Upper lobe of left lung (tissue), 6 donors: Measurements from ENCODE around the gene ATP2C1. TPM values are rescaled to one million over a fixed set of nuclear protein-coding genes. Genes with fewer than 3 reads are reported as not detected.

ENCODE experiments used
- ATAC-seq, 2 donors: fragments of 200-7000 bp; cut with Tn5 transposase; one replicate each; pipeline ENCODE4 v1.9.1; 2022; ENCODE audit warnings: mild to moderate bottlenecking in 2 of 2, moderate library complexity in 2 of 2; ENCODE audit not compliant: low FRiP score in 2 of 2
- DNase-seq, 2 donors: peaks; one replicate each; pipeline ENCODE4 v3.0.0-alpha.2; 2019 to 2020
- H3K27ac ChIP-seq, 4 donors: fragments of 200-600 bp; sonication (generic); one replicate each; pipeline ENCODE4 v1.5.1; 2016 to 2019
- H3K27me3 ChIP-seq, 4 donors: fragments of 200-600 bp; sonication (generic); one replicate each; pipeline ENCODE4 v1.5.1; 2017 to 2019
- H3K36me3 ChIP-seq, 4 donors: fragments of 200-600 bp; sonication (generic); one replicate each; pipeline ENCODE4 v1.5.1; 2016 to 2019
- H3K4me1 ChIP-seq, 4 donors: fragments of 200-600 bp; sonication (generic); one replicate each; pipeline ENCODE4 v1.5.1; 2018 to 2019
- H3K4me3 ChIP-seq, 4 donors: fragments of 200-600 bp; sonication (generic); one replicate each; pipeline ENCODE4 v1.5.1; 2017 to 2019; ENCODE audit warnings: mild to moderate bottlenecking in 2 of 4, moderate library complexity in 1 of 4
- H3K9me3 ChIP-seq, 4 donors: fragments of 200-600 bp; sonication (generic); one replicate each; pipeline ENCODE4 v1.5.1; 2018 to 2019
- EP300 ChIP-seq, 4 donors: sonication (generic); formaldehyde crosslinking; IDR thresholded peaks; one replicate each; pipeline ENCODE4 v1.5.1; 2017; ENCODE audit warnings: antibody characterized with exemption in 4 of 4, control low read depth in 2 of 4
- POLR2A ChIP-seq, 4 donors: fragments of 450-650 bp; IDR thresholded peaks; one replicate each; pipeline ENCODE4 v1.5.1; 2016 to 2017; ENCODE audit warnings: antibody characterized with exemption in 4 of 4, mild to moderate bottlenecking in 2 of 4
- POLR2AphosphoS5 ChIP-seq, 2 donors: sonication (generic); formaldehyde crosslinking; IDR thresholded peaks; one replicate each; pipeline ENCODE4 v1.5.1; 2017; ENCODE audit warnings: antibody characterized with exemption in 2 of 2
- WGBS, 2 donors: methylation state at CpG; one replicate each; pipeline ENCODE4 v1.1.5; 2017 to 2018; 5-methylcytosine and 5-hydroxymethylcytosine counted together
- total RNA-seq, 6 donors: library from RNA; depleted of rRNA in 4 of 6; stranded (reverse); fragments of >200 nt in 4 of 6; gene quantifications; one replicate each; pipeline versions ENCODE4 v1.1.0 to v1.2.1, GENCODE V29; 2016 to 2021
- TF ChIP-seq, protein P1 (sequence below), 6 experiments: fragments of 450-650 bp in 4 of 6; fragments of 200-600 bp in 2 of 6; sonication (generic) in 2 of 6; IDR thresholded peaks; one replicate each; pipeline ENCODE4 v1.5.1; 2016 to 2019; ENCODE audit warnings: antibody characterized with exemption in 6 of 6
- donor health status: DM: no; HTN: no; CAD: no; lungs with moderate emphysema.
- donor health status: DM: no; HTN: yes; CAD: no; lungs with severe emphysema.

Gene ATP2C1
- total RNA-seq, 6 donors from 2014 or later: 50.3 to 131 (median 114) TPM

DNA sequence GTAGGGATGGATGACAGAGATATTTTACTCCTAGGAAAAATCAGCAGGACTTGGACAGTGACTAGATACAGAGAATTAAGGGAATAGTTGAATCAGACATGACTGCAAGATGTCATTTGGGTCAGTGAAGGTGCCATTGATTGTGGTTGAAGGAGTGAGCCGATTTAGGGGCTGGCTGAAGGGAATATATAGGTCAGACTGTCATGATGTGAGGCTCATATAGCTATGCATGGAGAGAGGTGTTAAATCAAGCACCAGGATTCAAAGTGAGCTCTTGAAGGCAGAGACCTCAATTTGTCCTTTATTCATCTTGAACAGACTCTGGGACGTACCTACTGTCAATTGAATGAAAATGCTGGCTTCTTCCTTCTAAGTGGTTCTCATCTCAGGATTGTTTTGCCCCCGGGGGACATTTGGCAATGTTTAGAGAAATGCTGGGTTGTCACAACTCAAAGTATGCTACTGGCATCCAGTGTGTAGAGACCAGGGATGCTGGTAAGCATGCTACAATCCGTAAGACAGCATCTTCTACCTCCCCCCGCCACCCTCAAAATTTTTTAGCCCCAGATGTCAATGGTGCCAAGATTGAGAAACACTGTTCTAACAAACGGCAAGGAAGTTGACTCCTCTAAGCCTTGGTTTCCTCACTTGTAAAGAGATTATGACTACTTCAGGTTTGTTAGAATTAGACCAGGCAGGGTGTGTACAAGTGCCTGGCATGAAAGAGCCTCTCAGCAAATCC, 7.8 kb downstream of the ATP2C1 start:
- H3K36me3 ChIP-seq: no peaks in the 10 kb centered on the region
- H3K27me3 ChIP-seq: no peaks in the 10 kb centered on the region
- peaks cover 36 to 80% (median 42%) of the 10 kb centered on the region in 4 donors for H3K4me1 ChIP-seq
- no peak overlapping the region for H3K4me3 ChIP-seq
- DNase-seq (no peak), ATAC-seq (peak; percentile 34 to 68)
- no peaks in the 10 kb centered on the region for H3K9me3 ChIP-seq
- H3K27ac ChIP-seq: peak overlapping the region in 1 of 4 donors; percentile 36
- WGBS, 2 donors: 50 to 65% methylated on average over 6 of the region's 6 CpGs
- TF ChIP-seq POLR2A (IDR thresholded peaks at IDR 0.05) (no peak), POLR2AphosphoS5 (IDR thresholded peaks at IDR 0.05) (no peak), EP300 (IDR thresholded peaks at IDR 0.05) (no peak)
- TF ChIP-seq, protein P1, sequence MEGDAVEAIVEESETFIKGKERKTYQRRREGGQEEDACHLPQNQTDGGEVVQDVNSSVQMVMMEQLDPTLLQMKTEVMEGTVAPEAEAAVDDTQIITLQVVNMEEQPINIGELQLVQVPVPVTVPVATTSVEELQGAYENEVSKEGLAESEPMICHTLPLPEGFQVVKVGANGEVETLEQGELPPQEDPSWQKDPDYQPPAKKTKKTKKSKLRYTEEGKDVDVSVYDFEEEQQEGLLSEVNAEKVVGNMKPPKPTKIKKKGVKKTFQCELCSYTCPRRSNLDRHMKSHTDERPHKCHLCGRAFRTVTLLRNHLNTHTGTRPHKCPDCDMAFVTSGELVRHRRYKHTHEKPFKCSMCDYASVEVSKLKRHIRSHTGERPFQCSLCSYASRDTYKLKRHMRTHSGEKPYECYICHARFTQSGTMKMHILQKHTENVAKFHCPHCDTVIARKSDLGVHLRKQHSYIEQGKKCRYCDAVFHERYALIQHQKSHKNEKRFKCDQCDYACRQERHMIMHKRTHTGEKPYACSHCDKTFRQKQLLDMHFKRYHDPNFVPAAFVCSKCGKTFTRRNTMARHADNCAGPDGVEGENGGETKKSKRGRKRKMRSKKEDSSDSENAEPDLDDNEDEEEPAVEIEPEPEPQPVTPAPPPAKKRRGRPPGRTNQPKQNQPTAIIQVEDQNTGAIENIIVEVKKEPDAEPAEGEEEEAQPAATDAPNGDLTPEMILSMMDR (IDR thresholded peaks at IDR 0.05): no peak

DNA sequence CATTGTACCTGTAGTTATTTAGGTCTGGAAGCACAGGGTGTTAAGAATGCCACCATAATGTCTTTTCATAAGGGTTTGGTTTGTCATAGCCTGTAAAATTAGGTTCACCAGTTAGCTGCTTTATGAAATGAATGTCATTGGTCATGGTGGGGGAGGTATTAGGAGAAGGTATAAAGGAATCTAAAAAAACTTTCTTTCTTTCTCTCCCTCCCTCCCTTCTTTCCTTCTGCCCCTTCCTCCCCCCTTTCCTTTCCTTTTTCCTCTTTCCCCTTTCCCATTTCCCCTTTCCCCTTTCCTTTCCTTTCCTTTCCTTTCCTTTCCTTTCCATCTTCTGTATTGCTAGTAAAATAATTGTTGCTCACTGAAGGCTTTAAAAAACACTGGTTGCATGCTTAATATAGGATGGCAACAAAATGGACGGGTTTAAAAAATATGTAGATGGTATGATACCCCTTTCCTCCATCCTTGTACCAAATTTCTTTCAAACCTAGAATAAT, 9.6 kb downstream of the ATP2C1 start:
- Histone ChIP-seq H3K27ac (no peak overlapping the region), H3K4me1 (peaks cover 37 to 72% (median 46%) of the 10 kb centered on the region in 4 donors), H3K36me3 (no peaks in the 10 kb centered on the region), H3K4me3 (no peak overlapping the region), H3K27me3 (no peaks in the 10 kb centered on the region), H3K9me3 (no peaks in the 10 kb centered on the region)
- ATAC-seq (no peak), DNase-seq (no peak)
- WGBS, 2 donors: 96 to 100% methylated on average over 1 of the region's 1 CpG
- TF ChIP-seq POLR2AphosphoS5 (IDR thresholded peaks at IDR 0.05) (no peak), EP300 (IDR thresholded peaks at IDR 0.05) (no peak)

DNA sequence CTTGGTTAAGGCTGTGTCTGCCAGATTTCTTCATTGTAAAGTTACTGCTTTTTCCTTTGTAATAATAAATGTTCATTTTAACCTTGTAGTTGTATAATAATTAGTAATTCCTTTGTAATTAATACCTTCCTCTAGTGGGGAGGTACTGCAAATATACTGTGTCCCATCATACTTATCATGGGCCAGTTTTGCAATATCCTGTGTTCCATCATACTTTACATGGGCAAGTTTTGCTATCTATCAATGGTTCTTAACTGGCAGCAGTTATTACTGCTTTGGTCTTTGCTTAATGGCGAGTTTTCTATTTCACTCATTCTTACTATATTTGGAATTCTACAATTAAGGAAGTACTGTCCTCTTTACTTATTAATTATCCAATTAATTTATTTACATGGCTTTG, 10.6 kb downstream of the ATP2C1 start:
- Histone ChIP-seq H3K36me3 (no peaks in the 10 kb centered on the region), H3K4me3 (no peak overlapping the region), H3K4me1 (peaks cover 34 to 68% (median 46%) of the 10 kb centered on the region in 4 donors), H3K27ac (peak overlapping the region in 1 of 4 donors; percentile 4), H3K9me3 (no peaks in the 10 kb centered on the region), H3K27me3 (no peaks in the 10 kb centered on the region)
- TF ChIP-seq EP300 (IDR thresholded peaks at IDR 0.05) (no peak), POLR2A (IDR thresholded peaks at IDR 0.05) (no peak), POLR2AphosphoS5 (IDR thresholded peaks at IDR 0.05) (no peak)
- TF ChIP-seq, protein P1 (IDR thresholded peaks at IDR 0.05): no peak
- WGBS, 2 donors: 57 to 75% methylated on average over 1 of the region's 1 CpG
- ATAC-seq (no peak), DNase-seq (no peak)

DNA sequence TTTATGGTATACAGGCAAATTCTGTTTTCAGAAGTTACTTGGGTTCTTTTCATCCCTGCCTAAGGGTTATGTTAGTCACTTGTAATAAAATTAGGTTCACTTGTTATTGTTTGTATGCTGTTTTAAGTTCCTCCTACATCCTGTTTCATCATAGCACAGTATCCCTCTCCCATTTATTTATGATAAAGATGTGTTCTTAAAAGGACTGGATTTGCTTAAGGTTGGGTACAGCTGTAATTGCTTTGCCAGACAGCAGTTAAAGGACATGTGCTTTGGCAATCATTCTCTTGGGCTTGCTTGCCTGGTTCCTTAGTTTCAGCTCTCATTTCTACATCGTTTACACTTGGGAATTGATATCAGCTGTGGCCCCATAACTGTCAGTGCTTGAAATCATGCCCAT, 11.7 kb downstream of the ATP2C1 start:
- TF ChIP-seq, protein P1 (IDR thresholded peaks at IDR 0.05): no peak
- TF ChIP-seq POLR2A (IDR thresholded peaks at IDR 0.05): no peak
- TF ChIP-seq EP300 (IDR thresholded peaks at IDR 0.05): no peak
- TF ChIP-seq POLR2AphosphoS5 (IDR thresholded peaks at IDR 0.05): no peak
- WGBS, 2 donors: 35 to 48% methylated on average over 1 of the region's 1 CpG
- Histone ChIP-seq H3K4me1 (peaks cover 37 to 60% (median 44%) of the 10 kb centered on the region in 4 donors), H3K27me3 (no peaks in the 10 kb centered on the region), H3K36me3 (no peaks in the 10 kb centered on the region), H3K27ac (peak overlapping the region in 3 of 4 donors; percentile 0 to 23 (median 4)), H3K4me3 (no peak overlapping the region), H3K9me3 (no peaks in the 10 kb centered on the region)
- no peak for DNase-seq
- no peak for ATAC-seq

DNA sequence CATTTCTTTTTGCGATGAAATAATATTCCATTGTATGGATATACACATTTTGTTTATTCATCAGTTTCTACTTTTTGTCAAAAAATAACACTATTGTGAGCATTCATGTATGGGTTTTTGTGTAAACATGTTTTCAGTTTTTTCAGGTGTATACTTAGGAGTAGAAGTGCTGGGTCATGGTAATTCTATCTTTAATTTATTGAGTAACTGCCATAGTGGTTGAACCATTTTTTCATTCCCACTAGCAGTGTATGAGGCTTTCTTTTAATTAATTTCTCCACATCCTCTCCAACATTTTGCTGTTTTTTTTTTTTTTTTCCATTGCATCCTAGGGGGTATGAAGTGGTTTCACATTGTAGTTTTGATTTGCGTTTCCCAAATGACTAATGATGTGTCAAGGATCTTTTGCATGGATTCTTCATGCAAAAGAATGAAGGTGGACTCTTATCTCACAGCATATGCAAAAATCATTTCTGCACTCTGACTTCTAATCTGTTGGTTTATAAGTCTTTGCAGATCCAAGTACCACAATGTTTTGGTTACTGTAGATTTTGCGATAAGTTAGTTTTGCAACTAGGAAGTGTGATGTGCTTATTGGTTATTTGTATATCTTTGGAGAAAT, 12.6 kb downstream of the ATP2C1 start:
- no peaks in the 10 kb centered on the region for H3K36me3 ChIP-seq
- H3K27ac ChIP-seq: peak overlapping the region in 1 of 4 donors; percentile 23
- ATAC-seq: no peak
- H3K9me3 ChIP-seq: no peaks in the 10 kb centered on the region
- peaks cover 28 to 51% (median 35%) of the 10 kb centered on the region in 4 donors for H3K4me1 ChIP-seq
- no peak for DNase-seq
- no peaks in the 10 kb centered on the region for H3K27me3 ChIP-seq
- H3K4me3 ChIP-seq: no peak overlapping the region
- TF ChIP-seq POLR2AphosphoS5 (IDR thresholded peaks at IDR 0.05): no peak
- no peak for TF ChIP-seq POLR2A (IDR thresholded peaks at IDR 0.05)
- TF ChIP-seq, protein P1 (IDR thresholded peaks at IDR 0.05): no peak
- TF ChIP-seq EP300 (IDR thresholded peaks at IDR 0.05): no peak
- WGBS, 2 donors: 81 to 90% methylated on average over 3 of the region's 3 CpGs
